Gastroesophageal sphincter (tissue), 3 donors: Measurements from ENCODE around the gene TNC.

ENCODE experiments used
- POLR2AphosphoS5 ChIP-seq: sonication (generic); formaldehyde crosslinking; IDR thresholded peaks from one replicate; pipeline ENCODE4 v1.6.1; 2017; ENCODE audit warnings: antibody characterized with exemption
- TF ChIP-seq, protein P1 (sequence below), 4 experiments: fragments of 200-600 bp in 2 of 4; fragments of 450-650 bp in 2 of 4; sonication (generic) in 1 of 4; IDR thresholded peaks; one replicate each; pipeline ENCODE4 v1.5.1; 2017 to 2019; ENCODE audit warnings: antibody characterized with exemption in 4 of 4, mild to moderate bottlenecking in 2 of 4, moderate library complexity in 2 of 4

DNA sequence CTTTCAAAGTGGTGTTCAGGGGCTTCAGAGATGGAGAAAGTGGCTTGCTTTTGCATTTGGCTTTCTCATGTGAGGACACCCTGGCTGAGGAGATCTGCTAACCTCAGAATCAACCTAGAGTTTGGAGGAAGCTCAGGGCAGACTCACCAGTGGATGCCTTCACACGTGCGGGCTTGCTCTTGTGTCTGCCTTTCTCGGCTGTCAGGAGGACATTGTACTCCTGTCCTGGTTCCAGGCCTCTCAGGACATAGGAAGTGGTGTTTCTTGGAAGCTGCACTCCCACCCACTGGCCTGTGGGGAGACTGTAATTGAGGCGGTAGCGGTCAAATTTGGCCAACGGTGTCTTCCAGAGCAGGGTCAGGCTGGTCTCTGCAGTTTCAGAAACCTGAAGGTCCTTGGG lies 44.5 kb downstream of the TNC start:
- TF ChIP-seq, protein P1, sequence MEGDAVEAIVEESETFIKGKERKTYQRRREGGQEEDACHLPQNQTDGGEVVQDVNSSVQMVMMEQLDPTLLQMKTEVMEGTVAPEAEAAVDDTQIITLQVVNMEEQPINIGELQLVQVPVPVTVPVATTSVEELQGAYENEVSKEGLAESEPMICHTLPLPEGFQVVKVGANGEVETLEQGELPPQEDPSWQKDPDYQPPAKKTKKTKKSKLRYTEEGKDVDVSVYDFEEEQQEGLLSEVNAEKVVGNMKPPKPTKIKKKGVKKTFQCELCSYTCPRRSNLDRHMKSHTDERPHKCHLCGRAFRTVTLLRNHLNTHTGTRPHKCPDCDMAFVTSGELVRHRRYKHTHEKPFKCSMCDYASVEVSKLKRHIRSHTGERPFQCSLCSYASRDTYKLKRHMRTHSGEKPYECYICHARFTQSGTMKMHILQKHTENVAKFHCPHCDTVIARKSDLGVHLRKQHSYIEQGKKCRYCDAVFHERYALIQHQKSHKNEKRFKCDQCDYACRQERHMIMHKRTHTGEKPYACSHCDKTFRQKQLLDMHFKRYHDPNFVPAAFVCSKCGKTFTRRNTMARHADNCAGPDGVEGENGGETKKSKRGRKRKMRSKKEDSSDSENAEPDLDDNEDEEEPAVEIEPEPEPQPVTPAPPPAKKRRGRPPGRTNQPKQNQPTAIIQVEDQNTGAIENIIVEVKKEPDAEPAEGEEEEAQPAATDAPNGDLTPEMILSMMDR (IDR thresholded peaks at IDR 0.05) = no peak
- no peak for TF ChIP-seq POLR2AphosphoS5
